Measurements from ENCODE around the gene INO80B.
A peak's percentile ranks its signal among the peaks of the same experiment; 100 is the strongest.

Gene INO80B

DNA sequence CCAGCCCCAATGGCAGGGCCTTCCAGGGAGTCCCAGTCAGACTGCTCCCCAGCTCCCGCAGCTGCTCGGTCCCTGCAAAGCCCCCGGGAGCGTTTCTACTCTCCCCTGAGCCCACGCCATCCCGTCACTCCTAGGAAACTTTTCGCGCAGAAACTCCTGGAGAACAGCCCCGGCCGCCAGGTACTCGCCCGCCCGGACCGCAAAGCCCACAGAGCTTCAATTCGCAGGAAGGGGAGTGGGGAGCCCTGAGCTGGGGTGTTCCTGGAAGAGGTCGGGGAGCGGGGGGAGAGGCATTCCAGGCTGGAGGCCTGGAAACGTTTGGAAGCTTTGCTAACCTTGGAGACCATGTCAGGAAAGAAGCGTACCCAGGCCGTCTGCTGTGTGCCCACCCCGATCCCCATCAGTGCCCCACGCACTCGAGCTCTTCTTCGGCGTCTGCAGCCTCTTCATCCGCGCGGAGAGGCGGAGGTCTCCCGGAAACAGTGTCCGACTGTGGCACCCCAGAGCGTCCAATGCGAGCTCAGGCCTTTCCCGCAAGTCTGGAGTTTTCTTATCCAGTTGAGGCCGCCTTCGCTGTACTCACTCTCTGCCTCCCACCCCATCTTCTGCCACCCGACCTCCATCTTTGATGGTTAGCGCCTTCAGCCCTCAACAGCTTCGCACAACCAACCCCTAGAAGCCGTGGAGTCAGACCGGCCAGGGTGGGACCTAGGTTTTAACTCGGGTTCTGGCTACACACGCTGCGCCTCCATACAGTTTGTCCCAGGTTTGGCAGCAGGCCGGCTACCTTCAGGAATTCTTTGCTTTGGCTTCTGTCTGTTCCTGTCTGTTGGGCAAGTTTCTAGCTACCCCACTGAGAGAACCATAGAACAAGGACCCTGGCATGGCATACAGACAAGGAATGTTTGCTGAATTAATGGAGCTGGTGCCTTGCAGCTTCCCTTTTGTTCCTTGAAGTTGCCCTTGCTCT lies 48.9 kb downstream of the INO80B start:
- DNase-seq: no peak

- DNase-seq: no peak
Observed at GRCh38 chr2:74504591-74504990, 49.7 kb downstream of the INO80B start.

GRCh38 chr2:74505448-74506246 lies 50.8 kb downstream of the INO80B start:
- DNase-seq: no peak

GRCh38 chr2:74507145-74507925 lies 52.4 kb downstream of the INO80B start, which contains the start of gene PCGF1:
Gene PCGF1, minus strand, starts transcription at chr2:74507695. Its CDS starts 27 bp downstream, at chr2:74507668.
- peak; percentile 85 for DNase-seq
